ENCODE measurements around the gene DNAH6.

The DNAH6 gene

GRCh38 chr2:84647267-84647666 is 131.0 kb downstream of the DNAH6 start:
- no peak for TF ChIP-seq CTCF (IDR thresholded peaks at IDR 0.05; ENCODE audit: extremely low read depth, missing control alignments)
- no peak for DNase-seq (ENCODE audit: low spot score)

- TF ChIP-seq CTCF (IDR thresholded peaks at IDR 0.05; ENCODE audit: extremely low read depth, missing control alignments) = no peak
- DNase-seq (ENCODE audit: low spot score) = no peak
These were observed 132.8 kb downstream of the DNAH6 start for GRCh38 chr2:84649058-84649457.

GRCh38 chr2:84649487-84650142 is 133.3 kb downstream of the DNAH6 start:
- no peak for TF ChIP-seq CTCF (IDR thresholded peaks at IDR 0.05; ENCODE audit: extremely low read depth, missing control alignments)

GRCh38 chr2:84652431-84652830 is 136.1 kb downstream of the DNAH6 start:
- TF ChIP-seq CTCF (IDR thresholded peaks at IDR 0.05; ENCODE audit: extremely low read depth, missing control alignments) = no peak
- DNase-seq (ENCODE audit: low spot score) = no peak

More at GRCh38 chr2:84649487-84650142, 133.3 kb downstream of the DNAH6 start:
- no peak for DNase-seq (ENCODE audit: low spot score)

GRCh38 chr2:84653302-84653701 is 137.0 kb downstream of the DNAH6 start:
- no peak for DNase-seq (ENCODE audit: low spot score)
- no peak for TF ChIP-seq CTCF (IDR thresholded peaks at IDR 0.05; ENCODE audit: extremely low read depth, missing control alignments)

GRCh38 chr2:84654414-84654813 is 138.1 kb downstream of the DNAH6 start:
- TF ChIP-seq CTCF (IDR thresholded peaks at IDR 0.05; ENCODE audit: extremely low read depth, missing control alignments) = no peak
- DNase-seq (ENCODE audit: low spot score) = no peak

GRCh38 chr2:84669122-84669521 is 152.8 kb downstream of the DNAH6 start:
- no peak for TF ChIP-seq CTCF (IDR thresholded peaks at IDR 0.05; ENCODE audit: extremely low read depth, missing control alignments)
- DNase-seq (ENCODE audit: low spot score) = no peak
